HepG2 (cell line): ENCODE data around the gene ESRP2. TPM values are rescaled to one million over a fixed set of nuclear protein-coding genes. Genes with fewer than 3 reads are reported as not detected.

ENCODE experiments used
- ETV5 ChIP-seq: IDR thresholded peaks from 2 replicates; pipeline ENCODE4 v1.6.1; 2018; ENCODE audit warnings: missing biosample characterization, missing genetic modification reagents, inconsistent platforms, borderline replicate concordance
- FOXO1 ChIP-seq: sonication (generic); formaldehyde crosslinking; IDR thresholded peaks from 2 replicates; pipeline ENCODE4 v1.4.0; 2020; ENCODE audit warnings: missing genetic modification reagents
- GPBP1L1 ChIP-seq: sonication (generic); formaldehyde crosslinking; IDR thresholded peaks from 2 replicates; pipeline ENCODE4 v1.5.0; 2020; ENCODE audit warnings: mild to moderate bottlenecking, missing genetic modification reagents
- HMG20A ChIP-seq: IDR thresholded peaks from 2 replicates; pipeline ENCODE4 v1.6.1; 2016; ENCODE audit warnings: borderline replicate concordance
- HNF4A ChIP-seq: sonication (generic); formaldehyde crosslinking; IDR thresholded peaks from 2 replicates; pipeline ENCODE4 v1.4.0; 2020; ENCODE audit warnings: missing genetic modification reagents
- HOXD1 ChIP-seq: sonication (generic); formaldehyde crosslinking; IDR thresholded peaks from 2 replicates; pipeline ENCODE4 v1.5.0; 2020; ENCODE audit warnings: missing genetic modification reagents
- MIER2 ChIP-seq: IDR thresholded peaks from 2 replicates; pipeline ENCODE4 v1.6.1; 2016; ENCODE audit warnings: missing biosample characterization, missing genetic modification reagents
- MXD4 ChIP-seq: IDR thresholded peaks from 2 replicates; pipeline ENCODE4 v1.6.1; 2016; ENCODE audit warnings: mild to moderate bottlenecking, missing biosample characterization, missing genetic modification reagents
- POGZ ChIP-seq: sonication (generic); formaldehyde crosslinking; IDR thresholded peaks from 2 replicates; pipeline ENCODE4 v1.4.0; 2020; ENCODE audit warnings: mild to moderate bottlenecking, missing genetic modification reagents
- SKI ChIP-seq: fragments of 450-650 bp; IDR thresholded peaks from one replicate; pipeline ENCODE4 v1.6.1; 2018; ENCODE audit warnings: mild to moderate bottlenecking; ENCODE audit not compliant: partially characterized antibody
- STAG1 ChIP-seq: sonication (generic); formaldehyde crosslinking; IDR thresholded peaks from 2 replicates; pipeline ENCODE4 v1.4.0; 2020; ENCODE audit warnings: missing genetic modification reagents
- STAT5B ChIP-seq: sonication (generic); formaldehyde crosslinking; IDR thresholded peaks from 2 replicates; pipeline ENCODE4 v1.4.0; 2020; ENCODE audit warnings: missing genetic modification reagents
- TMF1 ChIP-seq: sonication (generic); formaldehyde crosslinking; IDR thresholded peaks from 2 replicates; pipeline ENCODE4 v1.8.1; 2022; ENCODE audit warnings: low read depth, missing genetic modification reagents
- ZFYVE20 ChIP-seq: sonication (generic); formaldehyde crosslinking; IDR thresholded peaks from 2 replicates; pipeline ENCODE4 v1.8.0; 2023; ENCODE audit warnings: low read depth, mild to moderate bottlenecking, moderate library complexity, missing genetic modification reagents, borderline replicate concordance
- ZNF224 ChIP-seq: sonication (generic); formaldehyde crosslinking; IDR thresholded peaks from 2 replicates; pipeline ENCODE4 v1.5.0; 2020; ENCODE audit warnings: mild to moderate bottlenecking, missing genetic modification reagents
- ZNF335 ChIP-seq: sonication (generic); formaldehyde crosslinking; IDR thresholded peaks from 2 replicates; pipeline ENCODE4 v1.4.0; 2020; ENCODE audit warnings: missing genetic modification reagents
- ZNF441 ChIP-seq: sonication (generic); formaldehyde crosslinking; IDR thresholded peaks from 2 replicates; pipeline ENCODE4 v1.7.0; 2021; ENCODE audit warnings: missing genetic modification reagents, borderline replicate concordance
- ZNF546 ChIP-seq: sonication (generic); formaldehyde crosslinking; conservative IDR thresholded peaks from 2 replicates; pipeline ENCODE4 v1.8.1; 2023; ENCODE audit warnings: mild to moderate bottlenecking, missing genetic modification reagents
- ZNF703 ChIP-seq: sonication (generic); formaldehyde crosslinking; IDR thresholded peaks from 2 replicates; pipeline ENCODE4 v1.5.1; 2020; ENCODE audit warnings: missing genetic modification reagents, mild to moderate bottlenecking, moderate library complexity, borderline replicate concordance
- ZNF720 ChIP-seq: sonication (generic); formaldehyde crosslinking; IDR thresholded peaks from 2 replicates; pipeline ENCODE4 v1.4.0; 2020; ENCODE audit warnings: missing genetic modification reagents
- ZNF747 ChIP-seq: sonication (generic); formaldehyde crosslinking; IDR thresholded peaks from 2 replicates; pipeline ENCODE4 v1.8.1; 2023; ENCODE audit warnings: missing genetic modification reagents, mild to moderate bottlenecking, borderline replicate concordance
- ZNF772 ChIP-seq: sonication (generic); formaldehyde crosslinking; IDR thresholded peaks from 2 replicates; pipeline ENCODE4 v1.5.0; 2020; ENCODE audit warnings: mild to moderate bottlenecking, missing genetic modification reagents
- ZSCAN25 ChIP-seq: sonication (generic); formaldehyde crosslinking; IDR thresholded peaks from 2 replicates; pipeline ENCODE4 v1.8.0; 2022; ENCODE audit warnings: mild to moderate bottlenecking, missing genetic modification reagents
- polyA plus RNA-seq, 8 experiments: library from polyadenylated mRNA; depleted of rRNA in 3 of 8; stranded (reverse) in 7 of 8; unstranded in 1 of 8; fragments of >200 nt; fragmentation: Illumina TruSeq in 4 of 8; extraction: Trizol in 4 of 8; gene quantifications; 2 replicates each; pipeline versions ENCODE4 v1.2.1 to v1.2.3, GENCODE V29; 2011 to 2016; ENCODE audit warnings: low read depth in 4 of 8, missing spikeins in 1 of 8, mixed read lengths in 1 of 8; ENCODE audit not compliant: insufficient read depth in 1 of 8
- total RNA-seq, 5 experiments: library from RNA; depleted of rRNA; stranded (reverse); fragments of >200 nt; fragmentation: Illumina TruSeq; extraction: Trizol; gene quantifications; 2 replicates each; pipeline ENCODE4 v1.2.3, GENCODE V29; 2016; ENCODE audit warnings: low read depth in 1 of 5
- TF ChIP-seq, protein P1 (sequence below): sonication (generic); formaldehyde crosslinking; IDR thresholded peaks from 2 replicates; pipeline ENCODE4 v1.5.1; 2020; ENCODE audit warnings: mild to moderate bottlenecking, missing genetic modification reagents, borderline replicate concordance

The ESRP2 gene
- total and polyA plus RNA-seq, 2 of the 13 experiments (the other 11 are each of a cell fraction or from before 2014, with no cell fraction given): 21.1 to 32.4 TPM

GRCh38 chr16:68264128-68265077, 28.5 kb upstream of the ESRP2 start, which contains the start of gene SLC7A6 (continued):
- TF ChIP-seq ZNF703 (peak; percentile 80; the same call in 1 of the 2 replicates), ZSCAN25 (CRISPR knock-in tag) (0 out of 2 replicates have a peak, but pooled peaks have one; percentile 12), POGZ (CRISPR knock-in tag) (peak; percentile 53; the same call in 1 of the 2 replicates), GPBP1L1 (CRISPR knock-in tag) (no peak), TMF1 (CRISPR knock-in tag) (peak; percentile 81; the same call in 1 of the 2 replicates), MXD4 (CRISPR knock-in tag) (no peak), ZFYVE20 (CRISPR knock-in tag) (0 out of 2 replicates have a peak, but pooled peaks have one; percentile 82), MIER2 (no peak), ZNF441 (CRISPR knock-in tag) (no peak), HNF4A (CRISPR knock-in tag) (peak; percentile 19; the same call in 1 of the 2 replicates), ETV5 (CRISPR knock-in tag) (peak; percentile 51), ZNF224 (CRISPR knock-in tag) (0 out of 2 replicates have a peak, but pooled peaks have one; percentile 19), ZNF772 (CRISPR knock-in tag) (peak; percentile 84; the same call in 1 of the 2 replicates), FOXO1 (CRISPR knock-in tag) (peak; percentile 7), HOXD1 (CRISPR knock-in tag) (0 out of 2 replicates have a peak, but pooled peaks have one; percentile 4), STAG1 (CRISPR knock-in tag) (peak; percentile 59), ZNF747 (peak; percentile 80; the same call in 1 of the 2 replicates), ZNF546 (CRISPR knock-in tag) (peak; percentile 70; the same call in 1 of the 2 replicates), ZNF720 (CRISPR knock-in tag) (no peak), SKI (peak; percentile 93), HMG20A (0 out of 2 replicates have a peak, but pooled peaks have one; percentile 11), STAT5B (CRISPR knock-in tag) (no peak; the same call in 1 of the 2 replicates), ZNF335 (0 out of 2 replicates have a peak, but pooled peaks have one; percentile 31)
- TF ChIP-seq, protein P1, sequence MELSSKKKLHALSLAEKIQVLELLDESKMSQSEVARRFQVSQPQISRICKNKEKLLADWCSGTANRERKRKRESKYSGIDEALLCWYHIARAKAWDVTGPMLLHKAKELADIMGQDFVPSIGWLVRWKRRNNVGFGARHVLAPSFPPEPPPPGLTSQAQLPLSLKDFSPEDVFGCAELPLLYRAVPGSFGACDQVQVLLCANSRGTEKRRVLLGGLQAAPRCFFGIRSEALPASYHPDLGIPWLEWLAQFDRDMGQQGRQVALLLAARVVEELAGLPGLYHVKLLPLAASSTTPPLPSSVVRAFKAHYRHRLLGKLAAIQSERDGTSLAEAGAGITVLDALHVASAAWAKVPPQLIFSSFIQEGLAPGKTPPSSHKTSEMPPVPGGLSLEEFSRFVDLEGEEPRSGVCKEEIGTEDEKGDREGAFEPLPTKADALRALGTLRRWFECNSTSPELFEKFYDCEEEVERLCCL (CRISPR knock-in tag): no peak
